Motor neuron (in vitro differentiated cells): ENCODE data around the gene LRRC73. TPM values are rescaled to one million over a fixed set of nuclear protein-coding genes. Genes with fewer than 3 reads are reported as not detected.
"Not testable (repeated sequence)": the region's sequence is repeated elsewhere in the genome, so short reads cannot be mapped to it uniquely, and the experiment has no call there.

Source experiments
- ATAC-seq, 8 experiments: fragments of 200-7000 bp; cut with Tn5 transposase; replicated peaks in 6 of 8; 2 replicates each; pipeline ENCODE4 v1.8.0; 2021; ENCODE audit warnings: mild to moderate bottlenecking in 8 of 8, moderate library complexity in 8 of 8
- H3K27ac ChIP-seq, 2 donors: fragments of 250-450 bp; sonication (Bioruptor Pico); 2 replicates each; pipeline ENCODE4 v1.9.0; 2021; ENCODE audit warnings: antibody characterized with exemption in 2 of 2, mild to moderate bottlenecking in 2 of 2, moderate library complexity in 1 of 2
- H3K4me1 ChIP-seq, 2 donors: fragments of 250-450 bp; sonication (Bioruptor Pico); replicated peaks in 1 of 2; 2 replicates each; pipeline ENCODE4 v1.6.1; 2021; ENCODE audit warnings: antibody characterized with exemption in 2 of 2, mild to moderate bottlenecking in 2 of 2, moderate library complexity in 1 of 2
- H3K4me3 ChIP-seq, 5 donors: fragments of 250-450 bp; sonication (Bioruptor Pico); 2 replicates each; pipeline ENCODE4 v1.9.0; 2021; ENCODE audit warnings: antibody characterized with exemption in 5 of 5, mild to moderate bottlenecking in 5 of 5, moderate library complexity in 4 of 5
- WGBS, 10 experiments: fragments of 450-650 bp; shearing (Covaris generic); methylation state at CpG; one replicate each; pipeline ENCODE4 v1.0.0; 2022; 5-methylcytosine and 5-hydroxymethylcytosine counted together
- in situ Hi-C, 9 experiments: fragments of 400-800 bp; cut with MboI; loops; one replicate each; pipeline ENCODE4 v1.15.0; 2021; ENCODE audit warnings: low sequenced_read_pairs in 9 of 9, low pct_unique_long_range_greater_than_20kb in 2 of 9; ENCODE audit not compliant: unreplicated experiment in 9 of 9
- total RNA-seq, 8 experiments: library from RNA; unstranded; fragments of 300-600 nt; gene quantifications; 2 replicates each; pipeline versions ENCODE4 v1.2.3 to v1.2.4, GENCODE V29; 2022

LRRC73 gene
- 1 to 10 TPM in 4 of 8 experiments, under 1 TPM in 4; 0.67 to 3.7 (median 1.4) TPM for total RNA-seq

GRCh38 chr6:43509984-43510826 lies at the start of gene LRRC73:
Gene LRRC73, minus strand, starts transcription at chr6:43510346. Its CDS starts 561 bp downstream, at chr6:43509785.
- H3K27ac ChIP-seq = peak within 1 kb of the TSS; percentile 64 to 72
- in situ Hi-C loops = loop anchor here in 4 of 9 experiments (10.0 to 25.0 kb wide), 4 partner anchors 55 to 248 kb away; partner anchors contain the start of gene DLK2 (in 1 of the 4)

DNA sequence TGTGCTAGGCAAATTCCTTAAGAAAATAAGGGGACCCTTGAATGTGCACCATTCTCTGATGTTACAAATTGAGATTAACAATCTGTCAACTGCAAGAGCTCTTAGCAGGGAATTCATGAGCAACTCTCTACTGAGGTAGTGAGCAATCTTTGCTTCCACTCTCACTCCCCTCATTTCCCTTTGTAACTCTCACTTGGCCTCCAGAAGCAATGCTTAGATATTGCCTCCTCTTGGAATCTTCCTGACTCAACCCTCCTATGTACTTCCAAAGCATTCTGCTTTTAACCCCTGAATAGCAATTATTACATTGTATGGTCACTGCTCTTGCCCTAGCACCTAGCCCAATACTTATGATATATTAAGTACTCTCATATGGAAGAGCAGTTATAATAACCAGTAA lies 49.2 kb upstream of the LRRC73 start:
- Histone ChIP-seq H3K27ac (no peak overlapping the region), H3K4me1 (no peaks in the 10 kb centered on the region), H3K4me3 (no peak overlapping the region)
- in situ Hi-C loops = no loop called here
- ATAC-seq = no peak

More at GRCh38 chr6:43509984-43510826, at the start of gene LRRC73:
- WGBS, 10 experiments = 0 to 100% (median 10%) methylated on average over 1 to 6 of the region's 96 CpGs; no CpG with 5 or more reads in 6 of the 10 experiments
- ATAC-seq = peak; percentile 82 to 89 (median 84)
- H3K4me3 ChIP-seq = peak within 1 kb of the TSS; percentile 51 to 88 (median 58)
- H3K4me1 ChIP-seq = peaks cover 21 to 26% of the 10 kb centered on the region in 2 donors

GRCh38 chr6:43557620-43558019 lies 47.5 kb upstream of the LRRC73 start:
- in situ Hi-C loops, ATAC-seq: not testable (repeated sequence)
- 91 to 100% (median 97%) methylated on average over 3 to 7 of the region's 7 CpGs; no CpG with 5 or more reads in 3 of the 10 experiments for WGBS, 10 experiments

DNA sequence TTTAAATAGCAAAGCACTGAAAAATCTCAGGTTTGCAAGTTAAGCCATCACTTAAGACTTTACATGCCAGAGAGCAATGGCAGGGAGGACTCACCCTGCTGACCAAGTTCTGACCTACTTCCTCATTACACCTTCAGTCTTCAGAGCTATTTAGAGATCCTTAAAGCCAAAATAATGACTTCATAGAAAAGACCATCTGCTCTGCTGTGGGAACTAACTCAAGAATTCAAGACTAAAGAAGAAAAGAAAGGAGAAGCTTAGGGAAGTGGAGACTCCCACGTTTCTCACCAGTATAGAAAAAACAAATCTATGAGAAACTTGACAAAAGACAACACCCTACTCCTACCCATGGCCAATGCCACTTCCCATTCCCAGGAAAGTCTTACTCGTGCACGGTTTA lies 37.1 kb upstream of the LRRC73 start:
- no peak for ATAC-seq
- Histone ChIP-seq H3K4me3 (no peak overlapping the region), H3K4me1 (no peaks in the 10 kb centered on the region), H3K27ac (no peak overlapping the region)
- 63 to 100% (median 93%) methylated on average over 1 to 3 of the region's 3 CpGs; no CpG with 5 or more reads in 2 of the 10 experiments for WGBS, 10 experiments
- in situ Hi-C loops = no loop called here

More at GRCh38 chr6:43557620-43558019, 47.5 kb upstream of the LRRC73 start:
- H3K4me1 ChIP-seq, H3K27ac ChIP-seq, H3K4me3 ChIP-seq: not testable (repeated sequence)

- 42 to 100% (median 87%) methylated on average over 1 to 4 of the region's 4 CpGs; no CpG with 5 or more reads in 2 of the 10 experiments for WGBS, 10 experiments
- no peak for ATAC-seq
- in situ Hi-C loops = no loop called here
- no peaks in the 10 kb centered on the region for H3K4me1 ChIP-seq
- H3K27ac ChIP-seq = no peak overlapping the region
- no peak overlapping the region for H3K4me3 ChIP-seq
Measured at GRCh38 chr6:43544461-43544860, 34.3 kb upstream of the LRRC73 start.

GRCh38 chr6:43541774-43542471 lies 31.8 kb upstream of the LRRC73 start:
- WGBS, 10 experiments = 92 to 100% (median 99%) methylated on average over 1 to 8 of the region's 8 CpGs
- in situ Hi-C loops = no loop called here
- H3K4me3 ChIP-seq = no peak overlapping the region
- no peak overlapping the region for H3K27ac ChIP-seq
- no peaks in the 10 kb centered on the region for H3K4me1 ChIP-seq
- no peak for ATAC-seq

DNA sequence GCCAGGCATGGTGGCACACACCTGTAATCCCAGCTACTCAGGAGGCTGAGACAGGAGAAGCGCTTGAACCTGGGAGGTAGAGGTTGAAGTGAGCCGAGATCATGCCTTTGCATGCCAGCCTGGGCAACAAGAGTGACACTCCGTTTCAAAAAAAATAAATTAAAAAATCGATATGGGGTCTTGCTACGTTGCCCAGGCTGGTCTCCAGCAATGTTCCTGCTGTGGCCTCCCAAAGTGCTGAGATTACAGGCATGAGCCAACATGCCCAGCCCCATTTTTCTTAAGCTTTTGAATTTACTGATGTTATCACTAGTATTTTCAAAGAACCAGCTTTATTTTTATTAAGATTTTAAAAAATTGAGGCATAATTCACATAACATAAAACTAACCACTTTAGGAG lies 30.4 kb upstream of the LRRC73 start:
- no peak for ATAC-seq
- in situ Hi-C loops = no loop called here
- H3K4me1 ChIP-seq = no peaks in the 10 kb centered on the region
- H3K27ac ChIP-seq = no peak overlapping the region
- WGBS, 10 experiments = 80 to 100% (median 100%) methylated on average over 1 to 5 of the region's 5 CpGs
- no peak overlapping the region for H3K4me3 ChIP-seq

GRCh38 chr6:43539409-43539808 lies 29.3 kb upstream of the LRRC73 start:
- 92 to 100% (median 100%) methylated on average over 4 to 7 of the region's 20 CpGs; no CpG with 5 or more reads in 5 of the 10 experiments for WGBS, 10 experiments
- H3K27ac ChIP-seq, ATAC-seq, H3K4me1 ChIP-seq, in situ Hi-C loops, H3K4me3 ChIP-seq: not testable (repeated sequence)

DNA sequence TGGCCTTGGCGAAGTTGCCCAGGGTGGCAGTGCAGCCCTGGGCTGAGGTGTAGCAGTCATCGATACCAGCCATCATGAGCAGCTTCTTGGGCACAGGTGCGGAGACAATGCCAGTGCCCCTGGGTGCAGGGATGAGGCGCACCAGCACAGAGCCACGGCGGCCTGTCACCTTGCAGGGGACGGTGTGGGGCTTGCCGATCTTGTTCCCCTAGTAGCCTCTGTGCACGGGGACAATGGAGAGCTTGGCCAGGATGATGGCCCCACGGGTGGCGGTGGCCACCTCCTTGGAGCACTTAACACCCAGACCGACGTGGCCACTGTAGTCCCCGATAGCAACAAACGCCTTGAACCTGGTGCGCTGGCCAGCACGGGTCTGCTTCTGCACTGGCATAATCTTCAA lies 28.8 kb upstream of the LRRC73 start:
- no CpG with 5 or more reads among the region's 17 CpGs for WGBS, 10 experiments

DNA sequence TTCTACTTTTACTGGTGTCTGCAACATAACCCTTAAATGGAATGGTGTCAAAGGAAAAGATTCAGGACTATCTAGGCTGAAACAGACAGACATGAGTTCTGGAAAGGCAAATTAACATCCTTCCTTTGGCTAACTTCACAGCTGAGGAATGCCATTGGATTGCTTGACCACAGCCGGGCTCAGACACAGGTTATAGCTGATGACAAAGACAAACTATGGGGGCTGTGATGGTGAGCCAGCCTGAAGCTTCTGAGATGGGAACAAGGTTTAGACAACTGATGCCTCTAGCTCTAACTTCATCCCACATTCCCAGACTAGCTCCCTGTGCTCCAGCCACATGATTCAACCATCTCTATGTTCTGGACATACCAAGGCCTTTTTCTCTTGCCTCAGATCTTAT lies 22.1 kb upstream of the LRRC73 start:
- no peak for ATAC-seq
- 60 to 100% (median 89%) methylated on average over 1 of the region's 1 CpG; no CpG with 5 or more reads in 6 of the 10 experiments for WGBS, 10 experiments
- H3K4me1 ChIP-seq = no peaks in the 10 kb centered on the region
- in situ Hi-C loops = no loop called here
- H3K4me3 ChIP-seq = no peak overlapping the region
- H3K27ac ChIP-seq = no peak overlapping the region

More for the DNA sequence above, 28.8 kb upstream of the LRRC73 start:
- H3K4me1 ChIP-seq, ATAC-seq, H3K27ac ChIP-seq, H3K4me3 ChIP-seq, in situ Hi-C loops: not testable (repeated sequence)

DNA sequence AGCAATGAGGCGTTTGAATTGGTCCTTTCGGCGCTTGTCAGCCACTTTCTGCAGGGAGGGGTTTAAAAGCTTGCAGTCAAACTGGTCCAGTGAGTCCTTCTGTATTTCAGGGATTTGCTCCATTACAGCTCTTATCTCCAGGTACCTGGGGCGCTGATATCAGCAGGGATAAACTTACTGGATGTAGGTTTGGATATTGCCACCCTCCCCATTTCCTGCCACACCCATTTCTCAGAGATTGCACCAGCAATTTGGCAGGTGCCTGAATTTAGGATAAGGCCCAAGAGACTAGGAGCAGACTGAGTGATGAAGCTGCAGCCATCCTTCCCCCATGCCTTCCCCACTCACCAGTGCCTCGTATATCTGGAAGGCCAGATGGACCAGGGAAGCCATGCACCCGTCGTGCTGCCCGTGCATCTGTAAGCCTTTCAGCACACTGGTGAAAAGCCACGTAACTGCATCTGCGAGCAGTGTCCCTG lies 14.4 kb upstream of the LRRC73 start:
- Histone ChIP-seq H3K4me1 (no peaks in the 10 kb centered on the region), H3K27ac (no peak overlapping the region), H3K4me3 (no peak overlapping the region)
- peak in 1 of 8 experiments; percentile 8 for ATAC-seq
- whole genome bisulfite sequencing, 10 experiments = 55 to 100% (median 90%) methylated on average over 1 to 10 of the region's 10 CpGs; no CpG with 5 or more reads in 3 of the 10 experiments
- in situ Hi-C loops = loop anchor here in 2 of 9 experiments (25.0 kb wide), 2 partner anchors 137 to 262 kb away; no protein-coding TSS in a partner anchor

DNA sequence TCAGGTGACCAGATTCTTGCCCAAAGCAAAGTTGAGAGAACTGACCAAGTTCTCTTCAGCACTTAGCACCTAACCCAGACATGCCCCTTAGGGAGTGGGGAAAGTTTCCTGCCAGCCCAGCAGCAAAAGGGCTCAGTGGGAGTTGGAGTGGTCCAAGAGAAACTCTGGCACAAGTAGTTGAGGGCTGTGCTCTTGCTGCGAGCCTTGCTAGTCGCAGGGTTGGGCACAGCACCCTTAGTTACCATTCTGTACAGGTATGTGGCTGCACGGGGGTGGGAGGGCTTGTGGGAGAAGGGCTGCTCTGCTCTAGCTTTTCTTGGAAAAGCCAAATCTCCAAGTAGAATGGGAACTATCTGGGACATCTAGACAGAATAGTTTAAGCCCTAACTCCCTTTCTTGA lies 13.1 kb upstream of the LRRC73 start:
- Histone ChIP-seq H3K4me1 (peaks cover 5 to 7% of the 10 kb centered on the region in 2 donors), H3K4me3 (no peak overlapping the region), H3K27ac (no peak overlapping the region)
- ATAC-seq = peak in 3 of 8 experiments; percentile 9 to 21 (median 17)
- WGBS, 10 experiments = 69 to 100% (median 87%) methylated on average over 1 to 3 of the region's 3 CpGs; no CpG with 5 or more reads in 4 of the 10 experiments
- in situ Hi-C loops = loop anchor here in 2 of 9 experiments (25.0 kb wide), 2 partner anchors 136 to 261 kb away; no protein-coding TSS in a partner anchor
